Measurements from ENCODE around the gene TRIM63.

Gene TRIM63

GRCh38 chr1:26015358-26015757, 52.1 kb downstream of the TRIM63 start:
- no peak for DNase-seq

GRCh38 chr1:26014179-26014578, 53.3 kb downstream of the TRIM63 start:
- DNase-seq, result no peak

DNA sequence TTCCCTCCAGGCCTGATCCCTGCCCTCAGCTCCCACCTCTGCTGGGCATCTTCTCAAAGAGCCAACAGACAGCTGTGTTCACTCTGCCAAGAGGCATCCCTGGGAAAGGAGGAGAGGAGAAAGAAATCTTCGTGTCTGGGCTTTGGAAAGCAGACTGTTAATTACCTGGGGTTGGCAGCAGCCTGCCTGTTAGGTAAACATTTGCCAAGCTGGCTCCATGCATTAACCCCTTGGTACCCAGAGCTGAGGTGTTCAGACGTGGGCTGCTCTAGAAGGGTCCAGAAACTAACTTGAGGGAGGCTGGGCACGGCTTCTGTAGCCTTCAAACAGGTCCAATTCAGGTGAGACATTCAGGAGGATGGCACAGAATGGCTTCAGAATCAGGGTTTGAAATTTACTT, 54.6 kb downstream of the TRIM63 start:
- no peak for DNase-seq

- no peak for DNase-seq
These were observed 56.6 kb downstream of the TRIM63 start for GRCh38 chr1:26010825-26011224.

DNA sequence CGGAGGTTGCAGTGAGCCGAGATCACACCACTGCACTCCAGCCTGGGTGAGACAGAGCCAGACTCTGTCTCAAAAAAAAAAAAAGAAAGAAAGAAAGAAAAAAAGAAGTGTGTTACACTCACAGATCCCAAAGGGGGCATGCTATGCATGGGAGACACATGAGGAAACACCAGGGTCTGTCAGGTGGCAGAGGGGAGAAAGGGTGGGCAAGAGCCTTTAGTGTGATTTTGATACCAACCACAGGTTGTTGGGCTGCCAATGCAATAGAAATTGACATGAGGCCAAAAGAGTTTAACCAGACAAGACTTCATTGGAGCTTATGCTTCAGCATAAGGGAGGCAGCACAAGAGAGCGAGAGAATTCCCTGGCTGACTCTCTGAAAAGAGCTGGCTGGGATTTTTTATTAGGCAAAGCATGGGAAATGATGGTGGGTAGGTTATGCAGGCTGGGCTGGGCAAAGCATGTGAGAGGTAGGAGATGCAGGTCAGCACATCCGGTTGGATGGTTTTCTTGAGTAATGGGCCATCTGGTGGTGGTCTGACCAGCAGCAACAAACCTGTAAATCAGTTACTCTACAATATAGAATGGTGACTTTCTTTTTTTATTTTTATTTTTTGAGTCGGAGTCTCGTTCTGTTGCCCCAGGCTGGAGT, 57.5 kb downstream of the TRIM63 start:
- no peak for DNase-seq

- DNase-seq, result no peak
These were observed 60.7 kb downstream of the TRIM63 start for GRCh38 chr1:26006710-26007109.

GRCh38 chr1:26005434-26006105, 61.9 kb downstream of the TRIM63 start:
- DNase-seq, result no peak

DNA sequence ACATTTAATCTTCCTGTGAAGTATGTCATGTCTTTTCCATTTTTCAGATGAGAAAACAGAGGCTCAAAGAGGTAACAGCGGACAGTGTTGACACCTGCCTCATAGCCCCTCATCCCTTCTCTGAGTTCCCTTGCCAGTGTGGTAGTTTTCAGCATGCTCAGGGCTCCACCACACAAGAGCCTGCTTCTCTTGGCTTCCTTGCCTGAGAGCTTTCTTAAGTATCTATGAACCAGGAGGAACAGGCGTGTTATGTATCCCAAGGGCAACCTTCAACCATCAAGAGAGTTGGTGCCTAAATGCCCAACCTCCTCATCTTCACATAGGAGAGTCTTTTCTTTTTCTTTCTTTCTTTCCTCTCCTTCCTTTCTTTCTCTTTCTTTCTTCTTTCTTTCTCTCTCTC, 63.7 kb downstream of the TRIM63 start:
- no peak for DNase-seq

DNA sequence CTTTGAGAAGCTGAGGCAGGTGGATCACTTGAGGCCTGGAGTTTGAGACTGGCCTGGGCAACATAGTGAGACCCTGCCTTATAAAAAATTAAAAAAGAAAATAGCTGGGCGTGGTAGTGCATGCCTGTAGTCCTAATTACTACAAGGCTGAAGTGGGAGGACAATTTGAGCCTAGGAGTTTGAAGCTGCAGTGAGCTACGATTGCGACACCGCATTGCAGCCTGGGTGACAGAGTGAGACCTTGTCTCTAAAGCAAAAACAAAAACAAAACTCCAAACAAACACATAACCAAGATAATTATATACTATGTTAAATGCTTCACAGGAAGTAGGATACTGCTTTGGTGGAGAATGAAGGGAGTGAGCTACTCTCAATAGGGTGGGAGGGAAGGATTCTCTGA, 64.2 kb downstream of the TRIM63 start:
- no peak for DNase-seq

Measured in right kidney (tissue), 1 donor.